HL-60 (cell line): ENCODE results near the gene PTPRN2.
"Not testable (repeated sequence)": the region's sequence is repeated elsewhere in the genome, so short reads cannot be mapped to it uniquely, and the experiment has no call there.

Source experiments
- DNase-seq, 2 experiments: peaks; one replicate each; pipeline ENCODE4 v3.0.0-alpha.2; 2010 to 2020; ENCODE audit warnings: low read depth in 1 of 2, low spot score in 1 of 2
- H3K27ac ChIP-seq: fragments of 250-450 bp; sonication (Bioruptor Pico); replicated peaks from 2 replicates; pipeline ENCODE4 v1.5.1; 2020; ENCODE audit warnings: mild to moderate bottlenecking, moderate library complexity
- H3K27me3 ChIP-seq: fragments of 250-450 bp; sonication (Bioruptor Pico); 2 replicates; pipeline ENCODE4 v1.5.1; 2021; ENCODE audit warnings: mild to moderate bottlenecking, moderate library complexity; ENCODE audit not compliant: insufficient read depth, poor library complexity, severe bottlenecking
- H3K4me3 ChIP-seq: replicated peaks from 2 replicates; pipeline ENCODE4 v1.5.1; 2011; ENCODE audit warnings: mild to moderate bottlenecking, control low read depth, low read length; ENCODE audit not compliant: insufficient read depth
- GABPA ChIP-seq: IDR thresholded peaks from 2 replicates; pipeline ENCODE4 v1.6.1; 2012; ENCODE audit warnings: low read depth
- REST ChIP-seq: IDR thresholded peaks from 2 replicates; pipeline ENCODE4 v1.6.1; 2012; ENCODE audit warnings: low read depth; ENCODE audit not compliant: insufficient replicate concordance
- TF ChIP-seq, protein P1 (sequence below): IDR thresholded peaks from one replicate; pipeline ENCODE4 v1.5.1; 2011; ENCODE audit warnings: low read length, control low read depth, inconsistent platforms; ENCODE audit not compliant: insufficient read depth

The PTPRN2 gene

GRCh38 chr7:158524749-158525635, 62.6 kb downstream of the PTPRN2 start:
- Histone ChIP-seq H3K27ac (no peak overlapping the region), H3K27me3 (no peaks in the 10 kb centered on the region), H3K4me3 (no peak overlapping the region)
- TF ChIP-seq, protein P1, sequence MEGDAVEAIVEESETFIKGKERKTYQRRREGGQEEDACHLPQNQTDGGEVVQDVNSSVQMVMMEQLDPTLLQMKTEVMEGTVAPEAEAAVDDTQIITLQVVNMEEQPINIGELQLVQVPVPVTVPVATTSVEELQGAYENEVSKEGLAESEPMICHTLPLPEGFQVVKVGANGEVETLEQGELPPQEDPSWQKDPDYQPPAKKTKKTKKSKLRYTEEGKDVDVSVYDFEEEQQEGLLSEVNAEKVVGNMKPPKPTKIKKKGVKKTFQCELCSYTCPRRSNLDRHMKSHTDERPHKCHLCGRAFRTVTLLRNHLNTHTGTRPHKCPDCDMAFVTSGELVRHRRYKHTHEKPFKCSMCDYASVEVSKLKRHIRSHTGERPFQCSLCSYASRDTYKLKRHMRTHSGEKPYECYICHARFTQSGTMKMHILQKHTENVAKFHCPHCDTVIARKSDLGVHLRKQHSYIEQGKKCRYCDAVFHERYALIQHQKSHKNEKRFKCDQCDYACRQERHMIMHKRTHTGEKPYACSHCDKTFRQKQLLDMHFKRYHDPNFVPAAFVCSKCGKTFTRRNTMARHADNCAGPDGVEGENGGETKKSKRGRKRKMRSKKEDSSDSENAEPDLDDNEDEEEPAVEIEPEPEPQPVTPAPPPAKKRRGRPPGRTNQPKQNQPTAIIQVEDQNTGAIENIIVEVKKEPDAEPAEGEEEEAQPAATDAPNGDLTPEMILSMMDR = no peak
- no peak for DNase-seq

- not testable (repeated sequence) for H3K27me3 ChIP-seq, H3K27ac ChIP-seq, DNase-seq, H3K4me3 ChIP-seq
Observed at GRCh38 chr7:158524286-158524685, 63.3 kb downstream of the PTPRN2 start.

GRCh38 chr7:158523877-158524276, 63.7 kb downstream of the PTPRN2 start:
- H3K27me3 ChIP-seq, DNase-seq, H3K27ac ChIP-seq, H3K4me3 ChIP-seq: not testable (repeated sequence)

GRCh38 chr7:158523165-158523856, 64.3 kb downstream of the PTPRN2 start:
- not testable (repeated sequence) for H3K4me3 ChIP-seq, H3K27me3 ChIP-seq, H3K27ac ChIP-seq, DNase-seq

DNA sequence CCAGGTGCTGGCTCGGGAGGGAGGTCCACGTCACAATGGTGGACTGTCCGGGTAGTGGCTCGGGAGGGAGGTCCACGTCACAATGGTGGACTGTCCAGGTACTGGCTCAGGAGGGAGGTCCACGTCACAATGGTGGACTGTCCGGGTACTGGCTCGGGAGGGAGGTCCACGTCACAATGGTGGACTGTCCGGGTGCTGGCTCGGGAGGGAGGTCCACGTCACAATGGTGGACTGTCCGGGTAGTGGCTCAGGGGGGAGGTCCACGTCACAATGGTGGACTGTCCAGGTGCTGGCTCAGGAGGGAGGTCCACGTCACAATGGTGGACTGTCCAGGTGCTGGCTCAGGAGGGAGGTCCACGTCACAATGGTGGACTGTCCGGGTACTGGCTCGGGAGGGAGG, 65.8 kb downstream of the PTPRN2 start:
- H3K27ac ChIP-seq, H3K27me3 ChIP-seq, DNase-seq, H3K4me3 ChIP-seq: not testable (repeated sequence)

GRCh38 chr7:158520825-158521224, 66.8 kb downstream of the PTPRN2 start:
- H3K27me3 ChIP-seq = no peaks in the 10 kb centered on the region
- TF ChIP-seq GABPA (no peak), REST (no peak)
- TF ChIP-seq, protein P1 = no peak
- H3K4me3 ChIP-seq = no peak overlapping the region
- H3K27ac ChIP-seq = no peak overlapping the region
- DNase-seq = no peak

GRCh38 chr7:158519633-158520174, 67.9 kb downstream of the PTPRN2 start:
- TF ChIP-seq, protein P1 = no peak
- no peak overlapping the region for H3K27ac ChIP-seq
- no peaks in the 10 kb centered on the region for H3K27me3 ChIP-seq
- H3K4me3 ChIP-seq = no peak overlapping the region
- DNase-seq = no peak
